HG03565 (cell line): ENCODE data around the gene ATAD3A.
"Not testable (repeated sequence)": the region's sequence is repeated elsewhere in the genome, so short reads cannot be mapped to it uniquely, and the experiment has no call there.

Source experiments
- ATAC-seq: cut with Tn5 transposase; IDR thresholded peaks from one replicate; pipeline ENCODE4 v1.9.1; 2021; ENCODE audit warnings: mild to moderate bottlenecking, moderate library complexity; ENCODE audit not compliant: unreplicated experiment

The ATAD3A gene

GRCh38 chr1:1522536-1522935, 10.6 kb downstream of the ATAD3A start:
- ATAC-seq, result not testable (repeated sequence)

GRCh38 chr1:1523226-1523625, 11.3 kb downstream of the ATAD3A start:
- ATAC-seq, result not testable (repeated sequence)

DNA sequence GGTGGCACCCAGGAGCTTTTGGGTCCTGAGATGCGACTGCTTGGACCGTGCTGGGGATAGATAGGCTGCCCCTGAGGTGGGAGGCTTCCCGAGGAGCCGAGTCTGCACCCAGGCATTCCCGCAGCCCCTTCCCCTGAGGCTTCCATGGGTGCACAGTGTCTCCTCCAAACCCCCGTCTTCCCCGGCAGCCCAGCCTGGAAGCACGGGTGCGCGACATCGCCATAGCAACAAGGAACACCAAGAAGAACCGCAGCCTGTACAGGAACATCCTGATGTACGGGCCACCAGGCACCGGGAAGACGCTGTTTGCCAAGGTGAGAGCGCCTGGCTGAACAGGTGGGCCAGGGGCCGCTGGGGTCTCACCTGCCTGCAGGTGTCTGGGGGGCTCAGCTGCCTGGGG, 11.7 kb downstream of the ATAD3A start:
- not testable (repeated sequence) for ATAC-seq

- ATAC-seq, result not testable (repeated sequence)
Measured at GRCh38 chr1:1524750-1525383, 12.9 kb downstream of the ATAD3A start.

- not testable (repeated sequence) for ATAC-seq
Measured at GRCh38 chr1:1526476-1526875, 14.5 kb downstream of the ATAD3A start.

DNA sequence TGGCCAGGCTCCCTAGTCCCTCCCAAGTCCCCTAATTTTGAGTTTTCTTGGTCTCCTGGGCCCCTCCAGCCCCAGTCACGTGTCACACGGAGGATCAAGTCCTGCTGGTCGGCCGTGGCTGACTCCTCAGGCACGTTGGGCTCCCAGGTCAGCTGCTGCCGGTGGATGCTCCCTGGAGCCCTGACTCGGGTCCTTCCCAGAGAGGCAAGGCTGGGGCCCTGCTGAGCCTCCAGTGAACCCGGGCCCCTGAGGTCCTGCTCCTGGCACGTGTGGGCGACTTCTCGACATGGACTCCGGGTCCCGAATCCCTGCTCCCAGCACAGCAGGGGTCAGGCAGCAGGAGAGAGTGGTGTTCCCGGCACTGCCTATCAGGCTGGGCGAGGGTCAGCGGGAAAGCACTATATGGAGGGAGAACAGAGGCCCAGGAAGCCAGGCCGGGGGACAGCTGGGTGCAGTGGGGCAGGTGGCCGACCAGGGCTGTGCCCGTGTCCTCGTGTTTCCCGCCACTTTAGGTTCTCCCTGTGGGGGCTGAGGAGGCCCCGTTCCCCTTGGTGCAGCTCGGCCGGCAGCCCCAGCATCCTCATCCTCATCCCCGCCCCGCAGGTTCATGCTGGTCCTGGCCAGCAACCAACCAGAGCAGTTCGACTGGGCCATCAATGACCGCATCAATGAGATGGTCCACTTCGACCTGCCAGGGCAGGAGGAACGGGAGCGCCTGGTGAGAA, 15.3 kb downstream of the ATAD3A start:
- ATAC-seq, result no peak

GRCh38 chr1:1528301-1529267, 16.6 kb downstream of the ATAD3A start:
- ATAC-seq, result no peak

DNA sequence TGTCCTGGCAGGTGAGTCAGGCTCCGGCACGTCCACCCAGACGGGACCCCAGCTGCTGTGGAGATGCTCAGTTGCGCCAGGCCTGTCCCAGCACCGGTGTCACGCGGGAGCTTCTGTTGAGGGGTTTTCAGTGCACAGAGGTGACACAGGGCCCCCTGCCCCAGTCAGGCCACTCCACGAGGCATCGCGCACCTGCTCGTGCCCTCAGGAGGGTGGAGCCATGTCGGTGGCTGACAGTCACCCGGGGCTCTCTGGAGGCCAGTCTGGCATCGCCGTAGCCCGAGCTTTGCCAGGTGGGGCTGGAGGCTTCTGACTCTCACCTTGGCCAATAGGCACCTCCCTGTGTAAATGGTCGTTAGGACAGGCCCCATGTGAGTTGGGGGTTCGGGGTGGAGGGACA, 17.4 kb downstream of the ATAD3A start:
- ATAC-seq, result no peak

GRCh38 chr1:1529936-1530335, 18.0 kb downstream of the ATAD3A start:
- no peak for ATAC-seq

- no peak for ATAC-seq
Measured at GRCh38 chr1:1531947-1532346, 20.0 kb downstream of the ATAD3A start.

- not testable (repeated sequence) for ATAC-seq
Measured at GRCh38 chr1:1533176-1533893, 21.4 kb downstream of the ATAD3A start.

GRCh38 chr1:1533894-1534291, 21.9 kb downstream of the ATAD3A start:
- ATAC-seq, result not testable (repeated sequence)

GRCh38 chr1:1534401-1535154, 22.6 kb downstream of the ATAD3A start:
- ATAC-seq, result no peak

- ATAC-seq, result no peak
Measured at GRCh38 chr1:1535201-1536018, 23.4 kb downstream of the ATAD3A start.

DNA sequence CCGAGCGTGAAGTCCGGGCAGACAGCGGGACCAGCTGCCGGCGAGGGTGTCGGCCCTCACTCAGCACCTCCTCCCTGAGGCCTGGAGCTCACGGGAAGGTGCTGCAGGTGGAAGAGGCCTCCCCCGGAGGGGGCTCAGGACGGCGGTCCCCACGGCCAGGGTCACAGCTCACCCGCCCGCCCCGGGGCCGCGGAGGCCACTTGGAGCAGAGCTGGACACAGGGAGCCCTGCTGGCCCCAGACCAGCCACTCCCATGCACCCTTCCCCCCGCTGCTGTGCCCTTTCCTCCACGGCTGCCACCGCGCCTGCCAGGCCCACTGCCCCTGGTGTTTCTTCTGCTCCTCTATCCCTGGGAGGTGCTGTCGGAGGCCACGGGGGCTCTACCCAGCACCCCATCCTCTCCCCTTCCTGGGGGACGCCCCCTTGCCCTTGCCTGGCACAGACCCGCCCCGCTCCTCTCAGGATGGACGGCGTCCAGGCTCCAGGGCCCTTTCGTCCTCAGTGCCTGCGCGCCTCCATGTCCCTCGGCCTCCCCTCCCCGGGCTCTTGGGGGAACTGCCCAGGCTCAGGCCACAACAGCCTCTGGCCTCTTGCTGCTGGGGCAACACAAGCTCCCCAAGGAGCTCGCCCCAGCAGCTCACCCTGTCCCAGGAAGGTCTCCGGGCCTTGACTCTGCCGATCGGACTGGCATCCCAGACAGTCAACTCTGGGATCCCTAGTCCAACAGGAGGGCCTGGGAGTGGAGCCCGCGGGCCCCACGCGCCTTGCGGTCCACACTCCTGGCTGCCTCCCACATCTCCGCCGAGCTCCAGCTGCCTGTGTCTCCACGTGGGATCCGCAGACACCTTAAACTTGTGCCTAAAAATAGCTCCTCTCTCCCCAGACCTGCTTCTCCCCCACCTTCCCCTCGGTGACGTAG, 24.3 kb downstream of the ATAD3A start:
- no peak for ATAC-seq

DNA sequence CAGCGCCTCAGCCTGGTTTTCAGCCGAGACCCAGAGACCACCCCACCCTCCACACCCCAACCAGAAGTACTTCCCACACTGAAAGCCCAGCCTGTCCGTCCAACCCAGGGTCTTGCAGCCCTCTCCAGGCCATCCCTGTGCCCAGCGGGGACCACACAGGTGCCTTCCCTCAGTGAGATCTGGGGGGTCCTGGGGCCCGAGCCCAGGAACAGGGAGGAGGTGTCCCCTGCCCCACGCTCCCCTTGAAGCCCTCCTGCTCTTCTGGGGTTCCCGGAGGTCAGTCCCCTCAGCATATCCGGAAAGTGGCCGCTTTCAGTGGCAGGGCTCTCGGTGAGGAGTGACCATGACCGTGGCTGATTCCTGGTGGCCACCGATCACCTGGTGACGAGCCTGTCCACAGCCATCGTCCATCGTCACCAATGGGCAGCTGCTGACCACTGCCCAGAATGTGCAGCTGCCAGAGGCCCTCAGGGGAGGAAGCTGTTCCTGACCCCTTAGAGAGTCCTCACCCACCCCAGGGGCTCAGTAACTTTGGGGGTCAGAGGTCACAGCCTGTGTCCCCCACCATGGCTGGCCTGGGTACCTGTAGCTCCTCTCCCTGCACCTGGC, 25.1 kb downstream of the ATAD3A start:
- ATAC-seq, result no peak

DNA sequence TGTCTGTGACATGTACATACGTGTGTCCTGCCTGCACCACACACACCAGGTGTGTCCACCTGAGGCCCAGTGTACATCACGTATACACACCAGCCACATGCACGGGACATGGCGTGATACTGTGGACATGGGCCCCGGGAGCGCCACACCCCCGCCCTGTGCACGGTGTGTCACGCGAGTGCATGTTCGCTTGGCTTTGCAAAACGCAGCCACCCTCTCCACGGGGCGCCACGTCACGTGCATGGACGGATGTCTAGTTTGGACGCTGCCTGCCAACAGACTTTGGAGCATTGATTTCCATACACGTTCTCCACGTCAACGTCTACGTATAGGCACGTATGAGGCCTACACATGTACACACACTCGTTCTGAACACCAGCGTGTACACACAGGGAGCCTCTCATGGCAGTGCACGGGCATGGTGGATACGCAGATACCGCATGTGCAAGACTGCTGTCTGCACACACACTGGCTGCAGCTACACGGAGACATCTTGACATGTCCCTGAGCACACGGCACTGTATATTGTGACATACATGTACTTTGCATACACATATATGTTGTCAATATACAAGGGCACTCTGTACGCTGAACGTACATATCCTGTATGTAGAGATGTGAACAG, 25.8 kb downstream of the ATAD3A start:
- ATAC-seq, result no peak
